KOPT-K1 (cell line): ENCODE results near the gene ABHD12.
"Not testable (repeated sequence)": the region's sequence is repeated elsewhere in the genome, so short reads cannot be mapped to it uniquely, and the experiment has no call there.

Source experiments
- H3K27ac ChIP-seq: fragments of 200-600 bp; sonication (generic); 2 replicates; pipeline ENCODE4 v1.5.1; 2016; ENCODE audit warnings: antibody characterized with exemption, mild to moderate bottlenecking, low read depth, low read length; ENCODE audit not compliant: poor library complexity, severe bottlenecking
- H3K36me3 ChIP-seq: fragments of 200-600 bp; sonication (generic); 2 replicates; pipeline ENCODE4 v1.5.1; 2017; ENCODE audit warnings: antibody characterized with exemption, mild to moderate bottlenecking, low read length, moderate library complexity; ENCODE audit not compliant: insufficient read depth
- H3K9me3 ChIP-seq: fragments of 200-600 bp; sonication (generic); 2 replicates; pipeline ENCODE4 v1.5.1; 2017; ENCODE audit warnings: antibody characterized with exemption, low read length, mild to moderate bottlenecking; ENCODE audit not compliant: insufficient read depth, poor library complexity, severe bottlenecking

Gene ABHD12

GRCh38 chr20:25351024-25351360 is 39.6 kb downstream of the ABHD12 start:
- Histone ChIP-seq H3K27ac (no peak overlapping the region), H3K36me3 (no peaks in the 10 kb centered on the region), H3K9me3 (peaks cover 17% of the 10 kb centered on the region)

GRCh38 chr20:25346349-25346748 is 44.3 kb downstream of the ABHD12 start:
- Histone ChIP-seq H3K27ac (no peak overlapping the region), H3K36me3 (no peaks in the 10 kb centered on the region), H3K9me3 (peaks cover 4% of the 10 kb centered on the region)

- Histone ChIP-seq H3K27ac (no peak overlapping the region), H3K9me3 (peaks cover 4% of the 10 kb centered on the region), H3K36me3 (no peaks in the 10 kb centered on the region)
Observed at GRCh38 chr20:25345721-25346120, 44.9 kb downstream of the ABHD12 start.

DNA sequence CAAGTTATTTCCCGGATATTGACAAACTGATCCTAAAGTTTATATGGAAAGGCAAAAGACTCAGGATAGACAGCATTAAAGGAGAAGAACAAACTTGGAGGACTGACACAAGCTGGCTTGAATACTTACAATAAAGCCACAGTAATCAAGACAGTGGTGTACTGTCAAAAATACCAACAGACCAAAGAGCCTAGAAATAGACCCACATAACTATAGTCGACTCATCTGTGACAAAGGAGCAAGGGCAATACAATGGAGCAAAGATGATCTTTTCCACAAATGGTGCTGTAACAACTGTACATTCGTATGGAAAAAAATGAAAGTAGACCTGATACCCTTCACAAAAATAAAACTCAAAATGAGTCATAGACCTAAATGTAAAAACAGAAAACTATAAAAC is 46.0 kb downstream of the ABHD12 start:
- H3K9me3 ChIP-seq = no peaks in the 10 kb centered on the region
- H3K27ac ChIP-seq = no peak overlapping the region
- no peaks in the 10 kb centered on the region for H3K36me3 ChIP-seq

GRCh38 chr20:25341716-25342680 is 48.6 kb downstream of the ABHD12 start:
- Histone ChIP-seq H3K9me3 (no peaks in the 10 kb centered on the region), H3K36me3 (peaks cover 14% of the 10 kb centered on the region; the same call in 1 of the 2 replicates), H3K27ac (no peak overlapping the region)

GRCh38 chr20:25340380-25340779 is 50.3 kb downstream of the ABHD12 start:
- H3K36me3 ChIP-seq = peaks cover 16% of the 10 kb centered on the region; the same call in 1 of the 2 replicates
- H3K27ac ChIP-seq = no peak overlapping the region
- no peaks in the 10 kb centered on the region for H3K9me3 ChIP-seq

DNA sequence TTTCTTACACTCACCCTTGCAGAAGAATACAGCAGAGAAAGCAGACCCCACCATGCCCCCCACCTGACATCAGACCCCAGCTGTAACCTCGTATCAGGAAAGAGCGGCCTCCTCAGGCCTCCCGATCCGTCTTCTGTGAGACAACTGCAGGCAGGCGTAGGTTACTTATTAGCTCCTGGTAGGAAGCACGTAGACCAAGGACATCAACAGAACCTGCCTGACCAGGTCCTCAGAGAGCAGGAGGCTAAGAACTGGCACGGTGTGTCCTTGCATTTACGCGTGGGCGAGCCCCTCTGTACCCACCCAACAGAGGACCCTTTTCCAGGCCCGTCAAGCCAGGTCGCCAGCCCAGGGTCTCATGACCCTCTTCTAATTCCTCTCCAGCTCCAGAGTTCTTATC is 51.0 kb downstream of the ABHD12 start:
- Histone ChIP-seq H3K9me3 (no peaks in the 10 kb centered on the region), H3K27ac (no peak overlapping the region), H3K36me3 (peaks cover 16% of the 10 kb centered on the region; the same call in 1 of the 2 replicates)

GRCh38 chr20:25338112-25339023 is 52.3 kb downstream of the ABHD12 start:
- H3K9me3 ChIP-seq = no peaks in the 10 kb centered on the region
- peaks cover 16% of the 10 kb centered on the region; the same call in 1 of the 2 replicates for H3K36me3 ChIP-seq
- H3K27ac ChIP-seq = no peak overlapping the region

- Histone ChIP-seq H3K27ac (no peak overlapping the region), H3K9me3 (no peaks in the 10 kb centered on the region), H3K36me3 (peaks cover 16% of the 10 kb centered on the region; the same call in 1 of the 2 replicates)
Observed at GRCh38 chr20:25336561-25337422, 53.8 kb downstream of the ABHD12 start.

GRCh38 chr20:25334972-25335371 is 55.7 kb downstream of the ABHD12 start:
- H3K9me3 ChIP-seq, H3K27ac ChIP-seq: not testable (repeated sequence)
- H3K36me3 ChIP-seq = peaks cover 16% of the 10 kb centered on the region; the same call in 1 of the 2 replicates

GRCh38 chr20:25328954-25329498 is 61.6 kb downstream of the ABHD12 start:
- Histone ChIP-seq H3K9me3 (no peaks in the 10 kb centered on the region), H3K36me3 (0 out of 2 replicates have a peak, but pooled peaks cover under 1% of the 10 kb centered on the region), H3K27ac (no peak overlapping the region)

DNA sequence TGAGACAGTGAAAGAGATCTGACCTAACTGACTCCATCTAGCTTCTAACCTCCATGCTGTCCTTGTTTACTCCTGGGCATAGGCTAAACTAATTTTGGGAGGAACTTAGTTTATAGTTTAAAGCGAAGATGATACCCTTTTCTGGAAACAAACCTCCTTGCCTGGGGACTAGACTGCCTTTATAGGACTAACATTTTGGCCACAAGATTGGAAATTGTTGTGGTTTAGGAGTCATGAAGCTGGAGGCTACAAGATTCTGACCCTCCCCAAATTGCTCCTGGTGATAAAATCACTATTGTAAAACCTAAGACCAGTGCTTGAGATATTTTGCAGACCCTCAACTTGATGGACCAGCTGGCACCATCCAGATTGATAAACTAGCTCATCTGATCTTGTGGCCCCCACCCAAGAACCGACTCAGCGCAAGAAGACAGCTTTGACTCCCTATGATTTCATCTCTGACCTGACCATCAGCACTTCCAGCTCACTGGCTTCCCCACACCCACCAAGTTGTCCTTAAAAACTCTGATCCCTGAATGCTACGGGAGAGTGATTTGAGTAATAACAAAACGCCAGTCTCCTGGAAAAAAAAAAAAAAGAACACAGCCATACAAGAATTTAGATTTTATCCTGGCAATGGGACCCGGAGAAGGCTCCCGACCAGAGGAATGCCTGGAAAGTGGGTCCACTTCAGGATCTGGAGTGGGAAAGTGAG is 63.0 kb downstream of the ABHD12 start:
- Histone ChIP-seq H3K27ac (no peak overlapping the region), H3K36me3 (peaks cover 14% of the 10 kb centered on the region), H3K9me3 (no peaks in the 10 kb centered on the region)

- Histone ChIP-seq H3K36me3 (peaks cover 29% of the 10 kb centered on the region), H3K9me3 (no peaks in the 10 kb centered on the region), H3K27ac (no peak overlapping the region)
Observed at GRCh38 chr20:25325997-25326396, 64.6 kb downstream of the ABHD12 start.

DNA sequence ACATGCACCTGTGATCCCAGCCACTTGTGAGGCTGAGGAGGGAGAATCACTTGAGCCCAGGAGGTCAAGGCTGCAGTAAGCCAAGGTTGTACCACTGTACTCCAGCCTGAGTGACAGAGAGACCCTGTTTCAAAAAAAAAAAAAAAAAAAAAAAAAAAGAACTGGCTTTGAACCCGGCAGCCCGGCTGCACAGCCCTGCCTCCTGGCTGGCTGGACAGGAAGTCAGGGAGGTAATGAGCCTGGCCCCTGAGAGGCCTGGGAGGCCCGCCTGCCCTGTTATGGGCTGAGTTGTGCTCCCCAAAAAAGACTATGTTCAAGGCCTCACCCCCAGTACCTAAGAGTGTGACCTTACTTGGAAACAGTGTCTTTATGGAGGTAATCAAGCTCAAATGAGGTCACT is 65.6 kb downstream of the ABHD12 start:
- Histone ChIP-seq H3K9me3 (no peaks in the 10 kb centered on the region), H3K36me3 (peaks cover 39% of the 10 kb centered on the region), H3K27ac (no peak overlapping the region)
